Activated CD8-positive, alpha-beta T cell treated with anti-CD3 and anti-CD28 coated beads for 36 hours (primary cell): ENCODE data around the gene CPT1C. TPM values are rescaled to one million over a fixed set of nuclear protein-coding genes. Genes with fewer than 3 reads are reported as not detected.

Source experiments
- ATAC-seq: fragments of 200-7000 bp; cut with Tn5 transposase; one replicate; pipeline ENCODE4 v1.10.0; 2021; ENCODE audit warnings: mild to moderate bottlenecking, moderate library complexity
- CTCF ChIA-PET: fragments of 350-600 bp; sonication (Branson Sonifier 250); formaldehyde crosslinking; loops from one replicate; lab custom pipeline; 2021; ENCODE audit warnings: antibody characterized with exemption; lab: Charles Lee
- POLR2A ChIA-PET: fragments of 350-600 bp; sonication (Branson Sonifier 250); formaldehyde crosslinking; loops from one replicate; lab custom pipeline; 2021; ENCODE audit warnings: antibody characterized with exemption; lab: Charles Lee
- DNase-seq: peaks from one replicate; pipeline ENCODE4 v3.0.0-alpha.2; 2020
- H3K27ac Mint-ChIP-seq: one replicate; pipeline ENCODE4 v1.8.0; 2021; ENCODE audit warnings: mild to moderate bottlenecking, mixed read lengths
- H3K27me3 Mint-ChIP-seq: one replicate; pipeline ENCODE4 v1.8.0; 2021; ENCODE audit warnings: mixed read lengths
- H3K36me3 Mint-ChIP-seq: one replicate; pipeline ENCODE4 v1.8.0; 2021; ENCODE audit warnings: low read depth, mixed read lengths
- H3K4me1 Mint-ChIP-seq: one replicate; pipeline ENCODE4 v1.8.0; 2021; ENCODE audit warnings: low read depth, mixed read lengths
- H3K4me3 Mint-ChIP-seq: one replicate; pipeline ENCODE4 v1.8.0; 2021; ENCODE audit warnings: mild to moderate bottlenecking, moderate library complexity, mixed read lengths
- H3K9me3 Mint-ChIP-seq: one replicate; pipeline ENCODE4 v1.8.0; 2021; ENCODE audit warnings: mixed read lengths
- CTCF ChIP-seq: fragments of 200-600 bp; IDR thresholded peaks from one replicate; pipeline ENCODE4 v1.8.0; 2022; ENCODE audit warnings: antibody characterized with exemption, mild to moderate bottlenecking
- intact Hi-C: fragments of 100-400 bp; cut with micrococcal nuclease; formaldehyde crosslinking; loops from one replicate; pipeline ENCODE4 v1.10.0; 2022
- total RNA-seq, 2 experiments: library from RNA; stranded (reverse); gene quantifications; one replicate each; pipeline ENCODE4 v1.2.3, GENCODE V29; 2021

The CPT1C gene
- total RNA-seq, 2 experiments from 2014 or later, result 0.69 to 1.0 TPM

- POLR2A ChIA-PET, result interaction anchor here (1.1 kb wide), 1 partner anchor 9 kb away, joined by 3 read pairs; no protein-coding TSS in a partner anchor
- CTCF ChIA-PET, result interaction anchor here (1.2 kb wide), 1 partner anchor 16 kb away, joined by 6 read pairs; no protein-coding TSS in a partner anchor
- Mint-ChIP-seq H3K4me3 (no peak overlapping the region), H3K27me3 (peaks cover 6% of the 10 kb centered on the region), H3K36me3 (no peaks in the 10 kb centered on the region), H3K27ac (no peak overlapping the region), H3K4me1 (no peaks in the 10 kb centered on the region), H3K9me3 (no peaks in the 10 kb centered on the region)
- no peak for TF ChIP-seq CTCF
- DNase-seq, result no peak
- ATAC-seq, result no peak
- intact Hi-C loops, result no loop called here
Measured at GRCh38 chr19:49696865-49697264, 5.9 kb downstream of the CPT1C start.

- Mint-ChIP-seq H3K27ac (no peak overlapping the region), H3K4me3 (no peak overlapping the region), H3K9me3 (no peaks in the 10 kb centered on the region), H3K27me3 (no peaks in the 10 kb centered on the region), H3K36me3 (no peaks in the 10 kb centered on the region), H3K4me1 (no peaks in the 10 kb centered on the region)
- intact Hi-C loops, result no loop called here
- TF ChIP-seq CTCF, result no peak
- no peak for ATAC-seq
- DNase-seq, result no peak
- ChIA-PET CTCF (interaction anchor here (1.6 to 3.3 kb wide), 4 partner anchors 10 to 27 kb away, joined by 4 to 11 read pairs (median 5); partner anchors contain the start of gene ADM5), POLR2A (interaction anchor here (1.6 kb wide), 1 partner anchor 15 kb away, joined by 6 read pairs; no protein-coding TSS in a partner anchor)
Measured at GRCh38 chr19:49699364-49699763, 8.4 kb downstream of the CPT1C start.

GRCh38 chr19:49700563-49700962 is 9.6 kb downstream of the CPT1C start:
- Mint-ChIP-seq H3K9me3 (no peaks in the 10 kb centered on the region), H3K4me3 (no peak overlapping the region), H3K27me3 (no peaks in the 10 kb centered on the region), H3K27ac (no peak overlapping the region), H3K36me3 (no peaks in the 10 kb centered on the region), H3K4me1 (no peaks in the 10 kb centered on the region)
- CTCF ChIA-PET, result interaction anchor here (0.7 to 3.3 kb wide), 2 partner anchors 17 to 22 kb away, joined by 3 to 11 read pairs; no protein-coding TSS in a partner anchor
- intact Hi-C loops, result no loop called here
- no peak for TF ChIP-seq CTCF
- DNase-seq (no peak), ATAC-seq (no peak)
- POLR2A ChIA-PET, result interaction anchor here (1.6 kb wide), 1 partner anchor 16 kb away, joined by 6 read pairs; no protein-coding TSS in a partner anchor

GRCh38 chr19:49701271-49701786 is 10.4 kb downstream of the CPT1C start:
- Mint-ChIP-seq H3K27ac (no peak overlapping the region), H3K4me3 (no peak overlapping the region), H3K27me3 (no peaks in the 10 kb centered on the region), H3K4me1 (no peaks in the 10 kb centered on the region), H3K9me3 (no peaks in the 10 kb centered on the region), H3K36me3 (no peaks in the 10 kb centered on the region)
- no peak for TF ChIP-seq CTCF
- CTCF ChIA-PET, result no interaction called here
- DNase-seq, result no peak
- no peak for ATAC-seq
- POLR2A ChIA-PET, result interaction anchor here (1.2 kb wide), 1 partner anchor 16 kb away, joined by 3 read pairs; no protein-coding TSS in a partner anchor
- intact Hi-C loops, result no loop called here

GRCh38 chr19:49704888-49705642 is 14.1 kb downstream of the CPT1C start:
- ChIA-PET POLR2A (interaction anchor here (0.7 to 1.9 kb wide), 2 partner anchors 15 to 36 kb away, joined by 3 to 6 read pairs; partner anchors contain the start of gene ADM5), CTCF (no interaction called here)
- H3K36me3 Mint-ChIP-seq, result no peaks in the 10 kb centered on the region
- H3K9me3 Mint-ChIP-seq, result no peaks in the 10 kb centered on the region
- no peak overlapping the region for H3K4me3 Mint-ChIP-seq
- no peaks in the 10 kb centered on the region for H3K27me3 Mint-ChIP-seq
- intact Hi-C loops, result no loop called here
- H3K4me1 Mint-ChIP-seq, result no peaks in the 10 kb centered on the region
- ATAC-seq (no peak), DNase-seq (no peak)
- TF ChIP-seq CTCF, result no peak
- H3K27ac Mint-ChIP-seq, result no peak overlapping the region
